Fibroblast of pulmonary artery (primary cell): Measurements from ENCODE around the gene CDH23.

Source experiments
- DNase-seq: peaks from one replicate; pipeline ENCODE4 v3.0.0-alpha.2; 2010; ENCODE audit warnings: low read depth
- H3K4me3 ChIP-seq: replicated peaks from 2 replicates; pipeline ENCODE4 v1.5.1; 2011; ENCODE audit warnings: low read depth, mild to moderate bottlenecking, control low read depth, low read length, moderate library complexity
- TF ChIP-seq, protein P1 (sequence below): IDR thresholded peaks from 2 replicates; pipeline ENCODE4 v1.5.1; 2011; ENCODE audit warnings: mild to moderate bottlenecking, control low read depth, low read length, inconsistent platforms; ENCODE audit errors: missing control alignments

Gene CDH23

GRCh38 chr10:71549766-71550533, 153.2 kb downstream of the CDH23 start:
- H3K4me3 ChIP-seq = no peak overlapping the region
- TF ChIP-seq, protein P1, sequence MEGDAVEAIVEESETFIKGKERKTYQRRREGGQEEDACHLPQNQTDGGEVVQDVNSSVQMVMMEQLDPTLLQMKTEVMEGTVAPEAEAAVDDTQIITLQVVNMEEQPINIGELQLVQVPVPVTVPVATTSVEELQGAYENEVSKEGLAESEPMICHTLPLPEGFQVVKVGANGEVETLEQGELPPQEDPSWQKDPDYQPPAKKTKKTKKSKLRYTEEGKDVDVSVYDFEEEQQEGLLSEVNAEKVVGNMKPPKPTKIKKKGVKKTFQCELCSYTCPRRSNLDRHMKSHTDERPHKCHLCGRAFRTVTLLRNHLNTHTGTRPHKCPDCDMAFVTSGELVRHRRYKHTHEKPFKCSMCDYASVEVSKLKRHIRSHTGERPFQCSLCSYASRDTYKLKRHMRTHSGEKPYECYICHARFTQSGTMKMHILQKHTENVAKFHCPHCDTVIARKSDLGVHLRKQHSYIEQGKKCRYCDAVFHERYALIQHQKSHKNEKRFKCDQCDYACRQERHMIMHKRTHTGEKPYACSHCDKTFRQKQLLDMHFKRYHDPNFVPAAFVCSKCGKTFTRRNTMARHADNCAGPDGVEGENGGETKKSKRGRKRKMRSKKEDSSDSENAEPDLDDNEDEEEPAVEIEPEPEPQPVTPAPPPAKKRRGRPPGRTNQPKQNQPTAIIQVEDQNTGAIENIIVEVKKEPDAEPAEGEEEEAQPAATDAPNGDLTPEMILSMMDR = no peak
- DNase-seq = no peak

GRCh38 chr10:71550628-71551027, 153.9 kb downstream of the CDH23 start:
- TF ChIP-seq, protein P1 = no peak
- no peak for DNase-seq
- no peak overlapping the region for H3K4me3 ChIP-seq

DNA sequence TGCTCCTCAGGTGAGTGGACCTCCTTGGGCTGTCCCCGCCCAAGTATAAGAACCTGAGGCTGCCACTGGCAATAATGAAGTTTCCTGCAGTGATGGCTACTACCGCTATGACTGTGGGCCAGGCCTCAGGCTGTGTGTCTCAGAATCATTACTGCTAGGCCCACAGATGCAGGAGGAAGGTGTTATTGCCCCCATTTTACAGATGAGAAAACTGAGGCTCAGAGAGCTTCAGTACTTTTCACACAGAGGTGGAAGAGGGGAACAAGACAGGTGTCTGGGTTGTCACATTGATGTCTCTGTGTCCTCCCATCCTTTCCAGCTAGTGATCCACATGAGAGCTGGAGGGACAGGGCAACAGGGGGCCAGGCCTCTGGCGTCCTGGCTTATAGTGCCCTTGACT, 155.2 kb downstream of the CDH23 start:
- DNase-seq = no peak

DNA sequence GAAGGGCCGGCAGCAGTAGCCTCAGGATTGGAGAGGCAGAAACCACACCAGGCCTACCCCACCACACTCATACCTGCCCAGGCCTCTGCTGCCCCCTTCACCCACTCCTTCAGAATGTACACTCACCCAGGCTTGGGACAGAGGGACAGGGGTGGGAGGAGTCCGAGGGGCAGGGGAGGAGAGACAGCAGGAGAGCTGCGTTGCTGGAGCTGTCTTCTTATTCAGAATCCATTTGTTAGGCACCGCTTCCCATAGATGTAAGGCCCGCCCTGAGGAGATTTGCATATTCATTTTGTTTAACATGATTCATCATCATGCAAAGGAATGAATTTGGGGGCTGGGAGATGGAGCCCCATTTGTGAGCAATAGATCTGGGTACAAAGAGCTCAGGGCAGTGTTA, 156.7 kb downstream of the CDH23 start:
- DNase-seq = no peak
- TF ChIP-seq, protein P1 = no peak
- no peak overlapping the region for H3K4me3 ChIP-seq

More for the DNA sequence above, 155.2 kb downstream of the CDH23 start:
- TF ChIP-seq, protein P1 = no peak
- no peak overlapping the region for H3K4me3 ChIP-seq

GRCh38 chr10:71554671-71555070, 158.0 kb downstream of the CDH23 start:
- TF ChIP-seq, protein P1 = no peak
- DNase-seq = no peak
- H3K4me3 ChIP-seq = no peak overlapping the region

DNA sequence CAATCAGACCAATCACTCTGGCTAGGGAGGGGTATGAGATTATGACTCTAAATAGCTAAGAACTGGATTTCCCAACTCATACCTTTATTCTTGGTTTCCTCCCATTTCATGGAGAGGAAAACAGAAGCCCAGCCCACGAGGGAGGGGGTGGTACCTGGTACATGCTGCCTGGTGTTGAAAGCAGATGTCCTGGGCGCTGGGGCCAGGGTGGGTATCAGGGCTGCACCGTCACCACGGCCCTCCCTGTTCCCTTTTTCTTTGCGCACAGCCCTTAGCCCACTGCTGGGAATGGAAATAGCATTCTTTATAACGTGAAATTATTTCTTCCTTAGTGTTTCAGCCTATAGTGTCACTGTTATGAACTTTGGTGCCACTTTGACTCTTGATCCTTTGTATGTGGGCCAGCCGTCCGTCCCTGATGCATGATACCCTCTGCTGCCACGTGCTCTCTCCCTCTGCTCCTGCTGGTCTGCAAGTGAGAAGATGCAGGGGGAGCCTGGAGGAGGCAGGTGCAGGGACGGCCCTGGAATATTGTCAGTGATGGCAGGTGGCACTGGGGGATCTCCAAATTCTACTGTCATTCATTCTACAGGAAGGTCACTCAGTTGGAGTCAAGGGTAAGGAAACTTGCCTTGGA, 158.5 kb downstream of the CDH23 start:
- TF ChIP-seq, protein P1 = no peak
- DNase-seq = no peak
- H3K4me3 ChIP-seq = no peak overlapping the region
